ENCODE data around the gene TRIM47. TPM values are rescaled to one million over a fixed set of nuclear protein-coding genes. Genes with fewer than 3 reads are reported as not detected.
A peak's percentile ranks its signal among the peaks of the same experiment; 100 is the strongest.

The TRIM47 gene
- total RNA-seq, 1 experiment from 2014 or later, result 38.0 TPM

- DNase-seq (ENCODE audit: extremely low read depth, low read depth), result peak; percentile 48
These were observed 29.7 kb downstream of the TRIM47 start for GRCh38 chr17:75848523-75849278.

- DNase-seq (ENCODE audit: extremely low read depth, low read depth), result no peak
These were observed 30.5 kb downstream of the TRIM47 start for GRCh38 chr17:75847614-75848522.

- DNase-seq (ENCODE audit: extremely low read depth, low read depth), result no peak
These were observed 31.4 kb downstream of the TRIM47 start for GRCh38 chr17:75846692-75847613.

- DNase-seq (ENCODE audit: extremely low read depth, low read depth), result no peak
These were observed 32.3 kb downstream of the TRIM47 start for GRCh38 chr17:75845933-75846691.

- peak; percentile 78 for DNase-seq (ENCODE audit: extremely low read depth, low read depth)
These were observed 33.2 kb downstream of the TRIM47 start for GRCh38 chr17:75845058-75845711.

- no peak for DNase-seq (ENCODE audit: extremely low read depth, low read depth)
These were observed 33.8 kb downstream of the TRIM47 start for GRCh38 chr17:75844530-75845057.

GRCh38 chr17:75843577-75844529, 34.5 kb downstream of the TRIM47 start, which contains the start of gene UNC13D:
Gene UNC13D, minus strand, starts transcription at chr17:75844404. Its CDS starts 67 bp downstream, at chr17:75844337.
- no peak for DNase-seq (ENCODE audit: extremely low read depth, low read depth)

GRCh38 chr17:75842963-75843576, 35.3 kb downstream of the TRIM47 start:
- DNase-seq (ENCODE audit: extremely low read depth, low read depth), result no peak

GRCh38 chr17:75842411-75842810, 36.0 kb downstream of the TRIM47 start:
- DNase-seq (ENCODE audit: extremely low read depth, low read depth), result no peak

GRCh38 chr17:75840799-75841164, 37.6 kb downstream of the TRIM47 start:
- no peak for DNase-seq (ENCODE audit: extremely low read depth, low read depth)

GRCh38 chr17:75839942-75840798, 38.2 kb downstream of the TRIM47 start:
- no peak for DNase-seq (ENCODE audit: extremely low read depth, low read depth)

GRCh38 chr17:75838410-75838809, 40.0 kb downstream of the TRIM47 start:
- no peak for DNase-seq (ENCODE audit: extremely low read depth, low read depth)

GRCh38 chr17:75837899-75838298, 40.5 kb downstream of the TRIM47 start:
- no peak for DNase-seq (ENCODE audit: extremely low read depth, low read depth)

- no peak for DNase-seq (ENCODE audit: extremely low read depth, low read depth)
These were observed 41.8 kb downstream of the TRIM47 start for GRCh38 chr17:75836605-75837004.

- DNase-seq (ENCODE audit: extremely low read depth, low read depth), result no peak
These were observed 42.8 kb downstream of the TRIM47 start for GRCh38 chr17:75835654-75835987.

GRCh38 chr17:75834928-75835653, 43.3 kb downstream of the TRIM47 start:
- DNase-seq (ENCODE audit: extremely low read depth, low read depth), result no peak
